ENCODE results near the gene CIB4.

- TF ChIP-seq CTCF (IDR thresholded peaks at IDR 0.05; ENCODE audit: poor library complexity), result no peak
- no peak for TF ChIP-seq EZH2phosphoT487 (IDR thresholded peaks at IDR 0.05; ENCODE audit: low read depth, severe bottlenecking, unreplicated experiment)
- TF ChIP-seq EZH2 (IDR thresholded peaks at IDR 0.05; ENCODE audit: borderline replicate concordance), result no peak
These were observed 64.4 kb downstream of the CIB4 start for GRCh38 chr2:26576565-26577441.

Measured in hepatocyte (in vitro differentiated cells).